Tibial artery (tissue), 4 donors: Measurements from ENCODE around the gene FFAR2.
"Not testable (repeated sequence)": the region's sequence is repeated elsewhere in the genome, so short reads cannot be mapped to it uniquely, and the experiment has no call there.

Experiments used
- DNase-seq, 2 donors: peaks; one replicate each; pipeline ENCODE4 v3.0.0-alpha.2; 2019
- H3K27ac ChIP-seq, 2 donors: fragments of 200-600 bp; sonication (generic) in 1 of 2; 1 replicate in 1 of 2; 2 replicates in 1 of 2; pipeline ENCODE4 v1.5.1; 2018 to 2019; ENCODE audit warnings: mild to moderate bottlenecking in 1 of 2
- H3K27me3 ChIP-seq, 2 donors: fragments of 200-600 bp; sonication (generic) in 1 of 2; one replicate each; pipeline versions ENCODE4 v1.5.1 to v1.6.0; 2016 to 2019
- H3K36me3 ChIP-seq, 3 donors: fragments of 200-600 bp; sonication (generic) in 2 of 3; one replicate each; pipeline ENCODE4 v1.5.1; 2016 to 2019; ENCODE audit warnings: mild to moderate bottlenecking in 2 of 3
- H3K4me1 ChIP-seq, 4 donors: fragments of 200-600 bp; sonication (generic) in 2 of 4; 1 replicate in 3 of 4; 2 replicates in 1 of 4; pipeline ENCODE4 v1.5.1; 2016 to 2019
- H3K4me3 ChIP-seq, 2 donors: fragments of 200-600 bp; sonication (generic) in 1 of 2; 1 replicate in 1 of 2; 2 replicates in 1 of 2; pipeline ENCODE4 v1.5.1; 2018 to 2019; ENCODE audit warnings: mild to moderate bottlenecking in 2 of 2
- H3K9me3 ChIP-seq, 3 donors: fragments of 200-600 bp; sonication (generic) in 1 of 3; one replicate each; pipeline ENCODE4 v1.5.1; 2016 to 2019
- CTCF ChIP-seq, 2 experiments: fragments of 200-600 bp in 1 of 2; fragments of 450-650 bp in 1 of 2; IDR thresholded peaks; one replicate each; pipeline ENCODE4 v1.5.1; 2017 to 2019; ENCODE audit warnings: antibody characterized with exemption in 2 of 2, mild to moderate bottlenecking in 1 of 2, moderate library complexity in 1 of 2
- intact Hi-C: fragments of 100-400 bp; cut with DNase I; formaldehyde crosslinking; loops from one replicate; pipeline ENCODE4 v1.15.0; 2023; ENCODE audit warnings: low total_unique reads

Gene FFAR2

GRCh38 chr19:35447606-35448469, at the start of gene FFAR2:
TSS of gene FFAR2 (plus strand) at chr19:35448257. CDS start at chr19:35449715, 1,458 bp downstream.
- H3K36me3 ChIP-seq, result no peaks in the 10 kb centered on the region
- H3K9me3 ChIP-seq, result no peaks in the 10 kb centered on the region
- peaks cover 0 to 19% of the 10 kb centered on the region in 2 donors for H3K27me3 ChIP-seq
- H3K4me1 ChIP-seq, result no peaks in the 10 kb centered on the region
- H3K4me3 ChIP-seq, result no peak within 1 kb of the TSS
- intact Hi-C loops, result no loop called here
- no peak for TF ChIP-seq CTCF (IDR thresholded peaks at IDR 0.05)
- no peak for DNase-seq
- no peak within 1 kb of the TSS for H3K27ac ChIP-seq

- no peaks in the 10 kb centered on the region for H3K9me3 ChIP-seq
- no peak overlapping the region for H3K4me3 ChIP-seq
- TF ChIP-seq CTCF (IDR thresholded peaks at IDR 0.05), result no peak
These were observed 49.5 kb upstream of the FFAR2 start for GRCh38 chr19:35398570-35398969.

GRCh38 chr19:35399231-35399630, 48.8 kb upstream of the FFAR2 start:
- intact Hi-C loops, result no loop called here
- no peak overlapping the region for H3K27ac ChIP-seq
- no peak overlapping the region for H3K4me3 ChIP-seq
- H3K9me3 ChIP-seq, result no peaks in the 10 kb centered on the region
- no peak for TF ChIP-seq CTCF (IDR thresholded peaks at IDR 0.05)
- H3K36me3 ChIP-seq, result no peaks in the 10 kb centered on the region
- DNase-seq, result no peak
- no peaks in the 10 kb centered on the region for H3K4me1 ChIP-seq
- H3K27me3 ChIP-seq, result peaks cover 0 to 5% of the 10 kb centered on the region in 2 donors

More at GRCh38 chr19:35398570-35398969, 49.5 kb upstream of the FFAR2 start:
- Histone ChIP-seq H3K4me1 (no peaks in the 10 kb centered on the region), H3K36me3 (no peaks in the 10 kb centered on the region), H3K27me3 (peaks cover 0 to 5% of the 10 kb centered on the region in 2 donors), H3K27ac (no peak overlapping the region)
- DNase-seq, result no peak
- intact Hi-C loops, result no loop called here

- no peak for DNase-seq
- intact Hi-C loops, result no loop called here
- H3K27ac ChIP-seq, result no peak overlapping the region
- H3K27me3 ChIP-seq, result peaks cover 0 to 5% of the 10 kb centered on the region in 2 donors
- H3K36me3 ChIP-seq, result no peaks in the 10 kb centered on the region
- TF ChIP-seq CTCF (IDR thresholded peaks at IDR 0.05), result no peak
- H3K4me1 ChIP-seq, result no peaks in the 10 kb centered on the region
- no peaks in the 10 kb centered on the region for H3K9me3 ChIP-seq
- H3K4me3 ChIP-seq, result no peak overlapping the region
These were observed 47.9 kb upstream of the FFAR2 start for GRCh38 chr19:35399948-35400772.

- intact Hi-C loops, result no loop called here
These were observed 47.3 kb upstream of the FFAR2 start for GRCh38 chr19:35400773-35401100.

GRCh38 chr19:35401416-35401815, 46.6 kb upstream of the FFAR2 start:
- intact Hi-C loops, H3K27ac ChIP-seq, H3K36me3 ChIP-seq, H3K4me1 ChIP-seq, H3K9me3 ChIP-seq, DNase-seq, H3K27me3 ChIP-seq, H3K4me3 ChIP-seq: not testable (repeated sequence)

More at GRCh38 chr19:35400773-35401100, 47.3 kb upstream of the FFAR2 start:
- no peak for TF ChIP-seq CTCF (IDR thresholded peaks at IDR 0.05)
- H3K4me3 ChIP-seq, result no peak overlapping the region
- H3K4me1 ChIP-seq, result no peaks in the 10 kb centered on the region
- no peaks in the 10 kb centered on the region for H3K9me3 ChIP-seq
- no peak for DNase-seq
- H3K27ac ChIP-seq, result no peak overlapping the region
- peaks cover 0 to 5% of the 10 kb centered on the region in 2 donors for H3K27me3 ChIP-seq
- H3K36me3 ChIP-seq, result no peaks in the 10 kb centered on the region
